HG02973 (cell line): Measurements from ENCODE around the gene RAB7A.
A peak's percentile ranks its signal among the peaks of the same experiment; 100 is the strongest.

Source experiments
- ATAC-seq: cut with Tn5 transposase; IDR thresholded peaks from one replicate; pipeline ENCODE4 v1.9.1; 2021; ENCODE audit warnings: moderate library complexity; ENCODE audit not compliant: unreplicated experiment

RAB7A gene

GRCh38 chr3:128726023-128727016 is at the start of gene RAB7A:
Gene RAB7A (plus strand): TSS chr3:128726183. CDS start chr3:128795368, 69,185 bp downstream.
- peak; percentile 87 for ATAC-seq

GRCh38 chr3:128679338-128679737 is 46.6 kb upstream of the RAB7A start:
- ATAC-seq = no peak

- ATAC-seq = peak; percentile 90
Observed at GRCh38 chr3:128680603-128681368, 45.2 kb upstream of the RAB7A start.

- ATAC-seq = no peak
Observed at GRCh38 chr3:128681369-128681829, 44.6 kb upstream of the RAB7A start.

GRCh38 chr3:128683957-128684356 is 42.0 kb upstream of the RAB7A start:
- ATAC-seq = no peak

- no peak for ATAC-seq
Observed at GRCh38 chr3:128684986-128685726, 40.8 kb upstream of the RAB7A start.

- no peak for ATAC-seq
Observed at GRCh38 chr3:128686465-128686864, 39.5 kb upstream of the RAB7A start.

- no peak for ATAC-seq
Observed at GRCh38 chr3:128689060-128689459, 36.9 kb upstream of the RAB7A start.

- no peak for ATAC-seq
Observed at GRCh38 chr3:128693696-128694095, 32.3 kb upstream of the RAB7A start.

- ATAC-seq = no peak
Observed at GRCh38 chr3:128697341-128697740, 28.6 kb upstream of the RAB7A start.

- no peak for ATAC-seq
Observed at GRCh38 chr3:128698211-128699047, 27.6 kb upstream of the RAB7A start.

GRCh38 chr3:128701342-128702212 is 24.4 kb upstream of the RAB7A start:
- ATAC-seq = no peak

GRCh38 chr3:128702391-128702790 is 23.6 kb upstream of the RAB7A start:
- no peak for ATAC-seq

- no peak for ATAC-seq
Observed at GRCh38 chr3:128703561-128703960, 22.4 kb upstream of the RAB7A start.

GRCh38 chr3:128706086-128706615 is 19.8 kb upstream of the RAB7A start:
- ATAC-seq = no peak

GRCh38 chr3:128707928-128708494 is 18.0 kb upstream of the RAB7A start:
- ATAC-seq = no peak

GRCh38 chr3:128709038-128709437 is 16.9 kb upstream of the RAB7A start:
- ATAC-seq = no peak

GRCh38 chr3:128709506-128710210 is 16.3 kb upstream of the RAB7A start:
- no peak for ATAC-seq
